A673 (cell line): ENCODE measurements around the gene ZBTB45. TPM values are rescaled to one million over a fixed set of nuclear protein-coding genes. Genes with fewer than 3 reads are reported as not detected.
A peak's percentile ranks its signal among the peaks of the same experiment; 100 is the strongest.
"Not testable (repeated sequence)": the region's sequence is repeated elsewhere in the genome, so short reads cannot be mapped to it uniquely, and the experiment has no call there.

Experiments
- BruUV-seq: library from RNA; stranded (reverse); fragments of 400-500 nt; replicated peaks from 2 replicates; lab custom pipeline; 2021; lab: Mats Ljungman, UMichigan
- CTCF ChIA-PET: fragments of 300-600 bp; sonication (Branson Sonifier 250); formaldehyde crosslinking; loops from one replicate; lab custom pipeline; 2022; ENCODE audit warnings: antibody characterized with exemption; lab: Charles Lee
- POLR2A ChIA-PET: fragments of 300-600 bp; sonication (Branson Sonifier 250); formaldehyde crosslinking; loops from one replicate; lab custom pipeline; 2022; ENCODE audit warnings: antibody characterized with exemption; ENCODE audit not compliant: low non-redundant PET; lab: Charles Lee
- DNase-seq: peaks from one replicate; pipeline ENCODE4 v3.0.0-alpha.2; 2015; ENCODE audit warnings: low spot score
- H3K27ac ChIP-seq: fragments of 200-600 bp; sonication (generic); 2 replicates; pipeline ENCODE4 v1.5.1; 2016; ENCODE audit warnings: mixed run types, low read depth, mild to moderate bottlenecking, mixed read lengths, antibody characterized with exemption, low read length; ENCODE audit not compliant: poor library complexity, severe bottlenecking
- H3K27me3 ChIP-seq: fragments of 200-600 bp; sonication (generic); replicated peaks from 2 replicates; pipeline ENCODE4 v1.6.1; 2017; ENCODE audit warnings: mixed run types, low read depth, mild to moderate bottlenecking, mixed read lengths, antibody characterized with exemption, low read length; ENCODE audit not compliant: insufficient read depth, poor library complexity
- H3K36me3 ChIP-seq: fragments of 200-600 bp; sonication (generic); 2 replicates; pipeline ENCODE4 v1.6.1; 2016; ENCODE audit warnings: mixed run types, mild to moderate bottlenecking, mixed read lengths, antibody characterized with exemption, low read length; ENCODE audit not compliant: insufficient read depth, poor library complexity, severe bottlenecking
- H3K4me1 ChIP-seq: fragments of 200-600 bp; sonication (generic); 2 replicates; pipeline ENCODE4 v1.6.1; 2017; ENCODE audit warnings: mixed run types, mild to moderate bottlenecking, mixed read lengths, antibody characterized with exemption, low read length; ENCODE audit not compliant: insufficient read depth, poor library complexity, severe bottlenecking
- H3K4me3 ChIP-seq: fragments of 200-600 bp; sonication (generic); 2 replicates; pipeline ENCODE4 v1.5.1; 2016; ENCODE audit warnings: low read depth, mixed run types, mild to moderate bottlenecking, mixed read lengths, low read length; ENCODE audit not compliant: poor library complexity, severe bottlenecking
- H3K9me3 ChIP-seq: fragments of 200-600 bp; sonication (generic); 2 replicates; pipeline ENCODE4 v1.6.1; 2016; ENCODE audit warnings: mixed run types, low read depth, mild to moderate bottlenecking, mixed read lengths, antibody characterized with exemption, low read length; ENCODE audit not compliant: poor library complexity, severe bottlenecking
- EZH2 ChIP-seq: fragments of 200-600 bp; sonication (generic); IDR thresholded peaks from 2 replicates; pipeline ENCODE4 v1.6.1; 2017; ENCODE audit warnings: borderline replicate concordance, low read depth, mild to moderate bottlenecking, mixed read lengths, antibody characterized with exemption, low read length; ENCODE audit not compliant: poor library complexity, severe bottlenecking
- intact Hi-C: fragments of 100-400 bp; cut with micrococcal nuclease; formaldehyde crosslinking; loops from one replicate; pipeline ENCODE4 v1.10.0; 2022; ENCODE audit not compliant: unreplicated experiment
- total RNA-seq: library from RNA; stranded (reverse); gene quantifications from 2 replicates; pipeline ENCODE4 v1.2.3, GENCODE V29; 2021
- TF ChIP-seq, protein P1 (sequence below): fragments of 300-800, 200-600 bp; sonication (generic); conservative IDR thresholded peaks from 2 replicates; pipeline ENCODE4 v1.5.1; 2017; ENCODE audit warnings: low read depth, mild to moderate bottlenecking, antibody characterized with exemption, low read length, moderate library complexity, mixed read lengths

ZBTB45 gene
- total RNA-seq, 1 experiment from 2014 or later, result 25.0 TPM

DNA sequence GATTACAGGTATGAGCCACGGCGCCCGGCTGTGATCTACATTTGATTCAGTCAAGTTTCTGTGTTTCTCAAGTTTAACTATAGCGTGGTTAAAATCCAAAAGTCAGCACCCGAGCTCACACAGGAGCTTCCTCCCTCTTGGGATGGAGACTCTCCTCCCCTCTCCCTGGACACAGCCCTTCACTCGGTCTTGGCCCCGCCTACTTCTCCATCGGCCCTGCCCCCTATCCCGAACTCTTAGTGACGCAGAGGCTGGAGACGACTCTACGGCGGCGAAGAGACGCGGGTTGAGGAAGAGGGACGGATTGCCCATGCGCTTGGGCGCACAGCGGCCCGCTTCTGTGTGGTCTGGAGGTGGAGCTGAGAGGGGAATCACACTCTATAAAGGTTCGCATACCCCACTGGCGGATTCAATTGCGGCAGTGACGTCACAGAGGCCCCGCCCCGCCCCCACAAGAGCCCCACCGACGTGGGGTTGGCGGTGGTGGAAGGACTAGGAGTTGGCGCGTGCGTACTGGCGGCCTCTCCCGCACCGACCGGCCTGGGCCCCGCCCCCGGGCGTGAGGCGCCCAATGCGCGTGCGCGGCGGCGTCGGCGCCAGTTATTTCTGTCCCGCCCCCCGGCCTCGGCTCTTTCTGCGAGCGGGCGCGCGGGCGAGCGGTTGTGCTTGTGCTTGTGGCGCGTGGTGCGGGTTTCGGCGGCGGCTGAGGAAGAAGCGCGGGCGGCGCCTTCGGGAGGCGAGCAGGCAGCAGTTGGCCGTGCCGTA, 24.4 kb upstream of the ZBTB45 start, which contains the start of gene TRIM28:
Gene TRIM28, plus strand, starts transcription at position 239 of the 765 bp plus-strand sequence. CDS start 694 bp downstream, outside the sequence.
- ChIA-PET CTCF (interaction anchor here (0.6 to 1.5 kb wide), 3 partner anchors 25 to 29 kb away, joined by 3 to 9 read pairs (median 6); partner anchors contain the start of gene ZBTB45), POLR2A (interaction anchor here (0.6 to 1.2 kb wide), 2 partner anchors 10 to 31 kb away, joined by 7 to 10 read pairs; partner anchors contain the start of gene CHMP2A)
- TF ChIP-seq, protein P1, sequence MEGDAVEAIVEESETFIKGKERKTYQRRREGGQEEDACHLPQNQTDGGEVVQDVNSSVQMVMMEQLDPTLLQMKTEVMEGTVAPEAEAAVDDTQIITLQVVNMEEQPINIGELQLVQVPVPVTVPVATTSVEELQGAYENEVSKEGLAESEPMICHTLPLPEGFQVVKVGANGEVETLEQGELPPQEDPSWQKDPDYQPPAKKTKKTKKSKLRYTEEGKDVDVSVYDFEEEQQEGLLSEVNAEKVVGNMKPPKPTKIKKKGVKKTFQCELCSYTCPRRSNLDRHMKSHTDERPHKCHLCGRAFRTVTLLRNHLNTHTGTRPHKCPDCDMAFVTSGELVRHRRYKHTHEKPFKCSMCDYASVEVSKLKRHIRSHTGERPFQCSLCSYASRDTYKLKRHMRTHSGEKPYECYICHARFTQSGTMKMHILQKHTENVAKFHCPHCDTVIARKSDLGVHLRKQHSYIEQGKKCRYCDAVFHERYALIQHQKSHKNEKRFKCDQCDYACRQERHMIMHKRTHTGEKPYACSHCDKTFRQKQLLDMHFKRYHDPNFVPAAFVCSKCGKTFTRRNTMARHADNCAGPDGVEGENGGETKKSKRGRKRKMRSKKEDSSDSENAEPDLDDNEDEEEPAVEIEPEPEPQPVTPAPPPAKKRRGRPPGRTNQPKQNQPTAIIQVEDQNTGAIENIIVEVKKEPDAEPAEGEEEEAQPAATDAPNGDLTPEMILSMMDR, result no peak
- no peak for TF ChIP-seq EZH2
- H3K4me3 ChIP-seq, result peak within 1 kb of the TSS; percentile 100
- peaks cover 13% of the 10 kb centered on the region for H3K4me1 ChIP-seq
- DNase-seq, result peak; percentile 100
- no peaks in the 10 kb centered on the region for H3K27me3 ChIP-seq
- TSS peak; percentile 76 for BruUV-seq
- H3K27ac ChIP-seq, result peak within 1 kb of the TSS; percentile 85
- H3K9me3 ChIP-seq, result no peaks in the 10 kb centered on the region
- intact Hi-C loops, result no loop called here
- H3K36me3 ChIP-seq, result peaks cover 43% of the 10 kb centered on the region

DNA sequence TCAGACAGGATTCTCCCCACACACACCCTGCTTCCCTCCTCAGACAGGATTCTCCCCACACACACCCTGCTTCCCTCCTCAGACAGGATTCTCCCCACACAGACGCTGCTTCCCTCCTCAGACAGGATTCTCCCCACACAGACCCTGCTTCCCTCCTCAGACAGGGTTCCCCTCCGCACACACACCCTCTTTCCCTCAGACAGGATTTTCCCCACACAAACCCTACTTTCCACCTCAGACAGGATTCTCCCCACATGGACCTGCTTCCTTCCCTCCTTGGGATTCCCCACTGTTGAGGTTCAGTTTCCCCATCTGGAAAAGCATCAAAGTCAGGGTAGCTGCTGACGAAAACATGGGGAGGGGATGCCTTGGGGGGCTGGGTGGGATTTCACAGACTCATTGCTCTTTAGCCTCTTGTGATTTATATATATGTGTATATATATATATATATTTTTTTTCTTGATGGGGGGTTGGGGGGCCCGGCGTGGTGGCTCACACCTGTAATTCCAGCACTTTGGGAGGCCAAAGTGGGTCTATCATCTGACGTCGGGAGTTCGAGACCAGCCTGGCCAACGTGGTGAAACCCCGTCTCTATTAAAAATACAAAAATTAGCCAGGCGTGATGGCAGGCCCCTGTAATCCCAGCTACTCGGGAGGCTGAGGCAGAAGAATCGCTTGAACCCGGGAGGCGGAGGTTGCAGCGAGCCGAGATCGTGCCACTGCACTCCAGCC, 23.2 kb upstream of the ZBTB45 start:
- peaks cover 21% of the 10 kb centered on the region for H3K4me1 ChIP-seq
- H3K9me3 ChIP-seq, H3K27ac ChIP-seq, BruUV-seq, POLR2A ChIA-PET, intact Hi-C loops, H3K27me3 ChIP-seq, DNase-seq, H3K4me3 ChIP-seq: not testable (repeated sequence)
- H3K36me3 ChIP-seq, result peaks cover 31% of the 10 kb centered on the region
- CTCF ChIA-PET, result interaction anchor here (1.4 to 1.5 kb wide), 2 partner anchors 23 to 25 kb away, joined by 3 to 9 read pairs; partner anchors contain the start of gene ZBTB45

DNA sequence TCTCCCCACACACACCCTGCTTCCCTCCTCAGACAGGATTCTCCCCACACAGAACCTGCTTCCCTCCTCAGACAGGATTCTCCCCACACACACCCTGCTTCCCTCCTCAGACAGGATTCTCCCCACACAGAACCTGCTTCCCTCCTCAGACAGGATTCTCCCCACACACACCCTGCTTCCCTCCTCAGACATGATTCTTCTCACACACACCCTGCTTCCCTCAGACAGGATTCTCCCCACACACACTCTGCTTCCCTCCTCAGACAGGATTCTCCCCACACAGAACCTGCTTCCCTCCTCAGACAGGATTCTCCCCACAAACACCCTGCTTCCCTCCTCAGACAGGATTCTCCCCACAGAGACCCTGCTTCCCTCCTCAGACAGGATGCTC, 19.6 kb upstream of the ZBTB45 start:
- BruUV-seq, H3K4me3 ChIP-seq, H3K36me3 ChIP-seq, DNase-seq, H3K27ac ChIP-seq, intact Hi-C loops, CTCF ChIA-PET, H3K9me3 ChIP-seq, POLR2A ChIA-PET, H3K4me1 ChIP-seq, H3K27me3 ChIP-seq: not testable (repeated sequence)
